GM19463 (cell line): ENCODE measurements around the gene HPS5.

Experiments
- ATAC-seq: cut with Tn5 transposase; IDR thresholded peaks from one replicate; pipeline ENCODE4 v1.9.1; 2021; ENCODE audit warnings: mild to moderate bottlenecking, moderate library complexity; ENCODE audit not compliant: unreplicated experiment

The HPS5 gene

DNA sequence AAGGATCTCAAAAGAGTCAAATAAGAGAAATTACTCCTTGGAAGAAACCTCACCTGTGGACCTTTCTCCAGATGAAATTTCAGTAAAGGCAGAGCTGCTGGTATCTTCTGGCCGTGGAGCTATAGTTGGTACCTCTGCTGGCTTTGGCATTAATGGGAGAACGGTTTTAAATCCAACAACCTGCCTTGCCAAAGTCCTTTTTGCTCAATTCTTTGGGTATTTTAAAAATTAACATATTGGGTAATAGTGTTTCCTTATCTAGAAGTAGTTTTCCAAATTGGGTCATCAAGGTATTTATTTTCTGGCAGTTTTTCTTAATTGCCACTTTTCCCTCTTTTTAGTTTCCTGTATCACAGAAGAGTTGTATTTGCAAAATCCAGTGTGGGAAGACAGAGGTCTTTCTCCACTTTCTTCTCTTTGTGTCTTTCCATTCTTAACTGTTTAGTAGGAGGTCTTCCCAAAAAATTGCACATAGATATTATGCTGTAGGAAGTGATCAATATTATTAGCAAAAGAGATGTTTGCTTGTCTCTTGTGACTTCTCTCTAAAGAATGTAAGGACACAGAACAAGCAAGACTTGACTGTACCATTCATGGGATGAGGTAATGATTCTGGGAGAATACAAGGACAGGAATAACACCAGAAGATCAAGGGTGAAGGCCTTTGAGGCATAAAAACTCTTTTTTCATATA lies 85.1 kb downstream of the HPS5 start, which contains the start of gene SAA4:
Gene SAA4, minus strand, starts transcription at position 139 of the 693 bp plus-strand sequence. CDS start 876 bp downstream, outside the sequence.
- ATAC-seq, result no peak

- no peak for ATAC-seq
Measured at GRCh38 chr11:18235394-18236334, 86.3 kb downstream of the HPS5 start.

DNA sequence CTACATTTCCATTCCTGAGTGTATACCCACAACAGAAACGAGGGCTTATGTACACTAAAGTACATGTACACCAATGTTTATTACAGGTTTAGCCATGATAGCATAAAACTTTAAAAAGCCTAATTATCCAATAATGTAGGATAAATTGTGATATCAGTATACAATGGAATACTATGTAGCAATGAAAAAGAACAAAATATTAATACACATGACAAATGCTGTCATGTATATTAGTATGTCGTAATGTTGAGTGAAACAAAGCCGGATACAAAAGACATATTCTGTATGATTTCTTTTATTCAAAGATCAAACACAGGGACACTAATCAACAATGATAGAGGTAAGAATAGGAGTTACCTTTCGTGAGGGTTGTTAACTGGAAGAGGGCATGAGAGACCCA lies 88.0 kb downstream of the HPS5 start:
- ATAC-seq, result no peak

DNA sequence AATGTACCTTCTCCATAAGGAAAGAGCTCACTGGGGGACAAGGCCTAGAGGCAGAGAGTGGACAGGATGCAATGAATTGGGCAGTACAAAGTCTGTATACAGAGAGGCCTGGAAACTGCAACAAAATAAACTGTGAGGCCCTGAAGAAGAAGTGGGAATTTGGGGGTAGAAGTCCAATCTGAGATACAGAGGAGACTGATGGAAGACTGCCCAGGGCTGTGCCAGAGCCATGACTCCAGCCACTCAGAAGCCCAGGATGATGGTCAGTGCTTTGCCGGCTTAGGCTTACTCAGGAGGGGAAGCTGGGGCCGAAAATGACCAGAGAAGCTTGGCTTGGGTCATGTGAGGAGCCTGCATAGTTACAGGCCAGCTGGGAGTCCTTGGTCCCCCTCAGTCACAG lies 91.1 kb downstream of the HPS5 start:
- ATAC-seq, result no peak

- ATAC-seq, result peak; percentile 93
Measured at GRCh38 chr11:18229501-18229900, 92.4 kb downstream of the HPS5 start.
